Endometrium (tissue), 2 donors: ENCODE results near the gene MAST4.

Experiments
- FAIRE-seq: peaks from 2 replicates; lab custom pipeline; 2012; peaks lifted over from hg19 to GRCh38; lab: Jason Lieb, UNC
- donor health status: control.
- donor health status: control.

MAST4 gene

DNA sequence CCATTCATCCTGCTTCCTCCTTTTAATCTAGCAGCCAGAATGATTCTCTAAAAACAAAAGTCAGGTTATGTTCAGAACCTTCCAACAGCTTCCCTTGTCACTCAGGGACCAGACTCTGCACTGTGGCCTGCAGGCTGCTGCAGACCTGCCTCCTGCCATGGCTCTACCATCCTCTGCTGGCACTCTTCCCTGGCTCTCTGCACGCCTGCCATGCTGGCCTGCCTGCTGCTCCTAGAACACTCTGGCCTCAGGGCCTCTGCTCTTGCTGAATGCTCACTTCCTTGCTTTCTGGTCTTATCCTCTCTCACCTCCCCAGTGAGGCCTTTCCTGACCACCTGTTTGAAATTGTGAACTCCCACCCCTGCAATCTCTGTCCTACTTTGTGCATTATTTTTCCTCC lies 451.0 kb downstream of the MAST4 start:
- FAIRE-seq: no peak

DNA sequence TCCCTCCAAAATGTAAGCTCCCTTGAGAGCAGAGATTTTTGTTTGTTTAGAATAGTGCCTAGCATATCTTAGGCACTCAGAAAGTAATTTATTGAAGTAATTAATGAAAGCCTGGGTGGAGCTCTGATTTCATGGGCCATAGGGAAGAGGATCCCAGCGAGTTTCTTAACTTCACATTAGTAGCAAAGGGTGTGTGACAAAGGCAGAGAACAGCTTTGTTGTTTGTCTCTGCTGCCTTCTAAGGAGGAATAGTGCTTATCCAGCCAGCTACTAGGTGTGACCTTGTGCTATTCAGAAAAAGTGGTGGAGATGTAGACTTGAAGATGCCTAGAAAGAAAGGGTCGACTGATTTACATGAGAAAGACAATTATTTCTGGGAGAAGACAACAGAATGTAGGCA lies 451.4 kb downstream of the MAST4 start:
- no peak for FAIRE-seq

DNA sequence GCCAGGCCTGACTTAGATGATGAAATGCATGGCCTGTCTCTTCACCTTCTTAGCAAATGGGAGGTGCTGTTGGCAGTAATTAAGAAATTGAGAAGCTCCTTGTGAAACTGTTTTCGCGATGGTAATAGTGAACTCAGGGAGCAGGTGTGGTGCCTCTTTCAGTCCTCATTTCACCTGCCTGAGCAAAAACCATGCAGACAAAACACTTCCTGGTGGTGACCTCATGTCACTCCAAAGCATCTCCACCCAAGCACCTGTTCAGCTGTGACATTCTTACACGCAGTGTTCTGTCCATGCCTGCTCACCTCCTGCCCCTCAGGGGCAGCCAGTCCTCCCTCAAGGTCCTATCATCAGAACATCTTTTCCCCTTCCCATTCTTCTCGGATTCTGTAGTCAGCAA lies 453.9 kb downstream of the MAST4 start:
- FAIRE-seq: no peak

DNA sequence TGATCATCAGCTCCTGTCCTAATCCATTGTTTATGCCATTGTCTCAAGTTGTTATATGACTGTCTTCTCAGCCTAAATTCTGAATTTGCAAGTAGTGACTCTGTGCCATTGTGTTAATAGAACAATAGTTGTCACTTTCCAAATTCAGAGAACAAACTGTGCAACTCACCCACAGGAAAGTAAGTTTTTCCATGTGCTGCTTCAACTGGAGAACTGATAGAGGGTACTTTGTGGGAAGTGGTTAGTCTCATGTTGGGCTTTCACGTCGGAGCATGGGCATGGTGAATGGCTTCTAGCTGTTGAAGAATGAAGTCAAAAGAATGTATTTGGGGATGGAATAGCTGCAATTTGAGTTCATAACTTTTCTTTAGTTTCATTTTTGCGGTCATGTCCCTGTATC lies 454.4 kb downstream of the MAST4 start:
- FAIRE-seq: no peak

DNA sequence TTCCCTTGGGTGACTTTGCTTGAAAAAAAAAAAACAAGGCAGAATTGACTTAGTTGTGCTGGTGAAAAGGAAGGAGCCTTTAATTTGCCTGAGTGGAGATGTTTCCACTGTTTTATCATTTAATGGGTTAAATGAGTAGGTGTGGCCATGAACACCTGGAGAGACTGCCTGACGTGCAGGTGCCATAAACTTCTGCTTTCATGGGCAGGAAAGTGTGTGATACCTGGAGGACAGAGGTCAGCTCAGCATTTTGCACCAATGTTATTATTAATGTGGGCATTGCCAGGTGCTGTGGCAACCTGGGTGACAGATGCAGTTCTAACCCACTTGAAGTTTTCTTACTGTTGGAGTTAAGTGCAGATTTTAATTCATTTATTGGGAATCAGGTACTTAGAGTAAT lies 455.0 kb downstream of the MAST4 start:
- no peak for FAIRE-seq

DNA sequence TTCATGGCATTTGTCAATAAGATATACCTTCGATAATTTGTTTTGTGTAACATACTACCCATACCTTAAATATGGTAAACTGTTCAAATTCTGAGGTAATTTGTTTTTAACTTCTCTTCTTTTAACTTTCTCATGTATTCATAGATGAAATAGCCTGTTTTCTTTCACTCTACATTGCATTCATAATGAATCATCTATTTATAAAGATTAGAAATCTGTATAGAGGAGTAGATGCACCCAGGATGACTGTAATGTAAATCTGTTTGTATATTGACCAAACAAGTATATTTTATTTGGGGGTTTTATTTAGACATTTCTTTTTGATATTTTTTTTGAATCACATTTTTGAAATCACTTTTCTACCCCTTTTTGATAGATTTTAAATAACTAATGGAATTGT lies 455.8 kb downstream of the MAST4 start:
- no peak for FAIRE-seq

DNA sequence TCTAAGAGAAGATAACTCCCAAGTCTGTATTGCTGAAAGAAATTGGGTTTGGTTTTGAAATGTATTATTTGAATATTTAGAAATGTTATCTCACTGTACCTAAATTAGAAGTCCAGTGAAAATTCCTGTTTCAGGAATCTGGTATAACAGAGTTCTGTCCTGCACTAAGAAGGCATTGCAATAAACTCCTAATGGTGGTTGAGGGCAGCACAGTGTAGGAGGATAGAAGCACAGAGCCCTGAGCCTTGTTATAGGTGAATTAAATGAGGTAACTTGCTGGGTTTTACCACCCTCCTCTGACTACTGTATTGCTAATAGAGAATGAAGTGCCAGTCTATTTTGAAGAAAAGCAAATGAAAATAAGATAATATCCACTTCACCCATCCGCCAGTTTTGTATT lies 457.0 kb downstream of the MAST4 start:
- FAIRE-seq: no peak

DNA sequence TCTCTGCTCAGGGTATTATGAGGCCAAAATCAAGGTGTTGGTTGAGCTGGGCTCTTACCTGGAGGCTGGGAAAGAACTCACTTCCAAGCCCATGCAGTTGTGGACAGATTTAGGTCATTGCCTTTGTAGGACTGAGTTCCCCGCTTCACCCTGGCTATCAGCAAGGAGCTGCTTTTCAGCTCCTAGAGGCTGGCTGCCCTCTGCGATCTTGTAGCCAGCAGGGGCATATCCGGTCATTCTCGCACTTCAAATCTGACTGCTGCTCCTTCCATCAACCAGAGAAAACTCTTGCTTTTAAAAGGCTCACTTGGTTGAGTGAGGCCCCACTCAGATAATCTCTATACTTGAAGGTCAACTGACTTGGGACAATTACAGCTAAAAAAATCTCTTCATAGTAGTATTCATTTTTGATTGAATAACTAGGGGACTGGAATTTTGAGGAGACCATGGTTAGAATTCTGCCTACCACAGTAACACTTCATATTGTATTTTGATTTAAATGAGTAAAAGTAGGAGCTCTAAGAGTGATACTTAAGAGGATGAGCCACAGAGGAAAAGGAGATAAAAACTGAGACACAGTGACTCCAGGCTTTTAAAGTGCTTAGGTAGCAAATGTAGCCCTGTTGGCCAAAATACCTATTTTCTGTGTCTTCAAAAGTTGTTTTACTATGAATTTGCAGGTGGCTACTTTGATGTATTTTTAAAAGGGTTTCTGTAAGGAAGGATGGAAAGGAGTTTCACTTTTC lies 463.0 kb downstream of the MAST4 start:
- no peak for FAIRE-seq

DNA sequence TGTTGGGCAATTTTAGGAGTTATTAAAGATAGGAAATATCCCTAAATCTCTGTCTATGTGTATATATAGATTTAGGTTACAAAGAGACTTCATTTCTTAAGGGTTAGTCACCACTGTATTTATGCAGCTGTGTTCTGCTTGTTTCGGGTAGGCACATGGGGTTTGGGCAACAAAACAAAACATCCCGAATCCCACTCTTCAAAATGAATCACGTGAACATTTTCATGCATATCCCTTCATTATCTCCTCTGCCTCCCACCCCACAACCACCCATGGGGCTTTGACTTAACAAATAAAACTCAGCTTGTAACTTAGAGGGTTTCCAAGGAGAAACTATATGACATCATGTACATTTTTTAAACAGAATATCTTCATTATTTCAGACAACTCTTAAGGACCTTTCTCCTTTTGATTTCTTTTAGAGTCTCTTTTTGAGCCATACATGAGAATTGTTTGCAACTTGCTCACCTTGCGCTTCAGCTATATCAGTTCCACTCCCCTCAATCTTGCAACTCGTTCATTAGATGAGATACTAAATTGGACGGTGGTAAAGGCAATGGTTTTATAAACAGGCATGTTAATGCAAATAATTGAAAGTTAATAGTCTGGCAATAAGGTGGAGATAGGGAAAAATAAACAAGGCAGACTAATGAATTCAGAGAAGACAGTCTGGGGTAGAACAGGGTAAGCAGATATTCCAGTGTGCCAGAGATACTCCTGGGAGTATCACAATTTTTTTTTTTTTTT lies 463.7 kb downstream of the MAST4 start:
- FAIRE-seq: no peak

DNA sequence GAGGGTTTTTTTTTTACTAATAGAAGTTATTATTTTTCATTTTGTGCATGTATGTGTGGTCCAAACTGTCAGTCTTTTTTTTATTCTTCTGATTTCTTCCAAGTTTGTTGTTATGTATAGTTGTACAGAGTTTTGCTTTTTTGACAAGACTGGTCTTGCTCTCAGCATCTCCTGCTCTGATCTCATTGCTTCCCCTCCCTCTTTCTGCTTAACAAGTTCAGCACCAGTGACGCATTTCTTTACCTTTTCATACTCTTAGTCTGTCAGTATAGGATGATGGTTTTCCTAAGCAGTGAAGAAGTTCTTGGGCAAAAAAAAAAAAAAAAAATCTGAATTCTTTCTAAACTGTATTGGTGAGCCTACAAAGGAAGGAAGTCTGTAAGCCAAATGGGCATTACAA lies 465.3 kb downstream of the MAST4 start:
- no peak for FAIRE-seq

DNA sequence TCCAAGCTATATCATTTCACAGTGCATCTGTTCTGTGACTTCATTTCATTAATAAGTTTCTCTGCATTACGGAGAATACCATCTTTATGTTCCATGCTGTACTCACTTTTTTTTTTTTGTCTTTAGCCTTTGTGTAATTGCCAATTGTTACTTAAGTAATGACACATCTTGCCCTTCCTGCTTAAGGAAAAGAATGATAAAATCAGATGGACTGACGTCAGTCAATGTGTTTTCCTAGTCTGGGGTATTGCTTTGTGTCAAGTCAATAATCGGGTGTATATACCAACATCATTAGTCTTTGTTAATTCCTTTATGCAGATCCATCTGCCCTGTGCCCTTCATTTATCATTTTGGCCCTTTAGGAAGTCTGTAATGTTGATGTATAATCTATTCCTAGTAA lies 466.9 kb downstream of the MAST4 start:
- no peak for FAIRE-seq

DNA sequence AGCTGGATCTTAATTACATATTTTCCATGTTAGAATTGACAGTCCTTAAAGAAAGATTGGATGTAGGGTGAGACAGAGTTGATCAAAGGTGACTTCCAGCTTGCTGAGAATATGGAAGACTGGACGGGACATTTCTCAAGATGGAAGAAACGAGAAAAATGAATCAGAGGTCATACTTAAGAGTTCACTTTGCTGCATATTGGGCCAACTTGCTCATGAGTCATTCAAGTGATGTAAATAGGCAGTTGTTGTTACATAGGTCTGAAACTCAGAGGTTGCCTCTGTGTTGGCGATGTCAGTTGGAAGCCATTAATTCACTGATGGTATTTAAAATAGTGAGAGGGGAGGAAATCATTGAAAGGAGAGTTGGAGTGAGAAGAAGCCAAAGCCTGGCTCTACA lies 467.6 kb downstream of the MAST4 start:
- no peak for FAIRE-seq

DNA sequence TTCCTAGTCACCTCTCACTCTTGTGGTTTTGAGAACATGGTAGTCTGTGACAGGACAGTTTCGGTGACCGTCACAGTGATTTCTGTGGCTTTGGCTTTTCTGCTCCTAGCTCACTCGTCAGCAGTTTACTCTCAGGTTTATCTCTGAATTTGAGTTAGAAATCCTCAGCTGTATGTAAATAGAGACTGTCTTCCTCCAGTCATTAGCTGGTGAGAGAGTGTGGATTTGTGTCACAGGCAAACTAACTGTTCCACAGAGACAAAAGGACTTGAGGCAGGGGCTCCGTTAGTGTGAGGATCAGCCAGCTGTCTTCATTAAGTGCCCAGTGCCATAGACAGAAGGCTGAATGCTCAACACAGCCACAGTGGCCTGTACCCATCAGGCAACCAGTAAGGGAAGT lies 469.0 kb downstream of the MAST4 start:
- no peak for FAIRE-seq

DNA sequence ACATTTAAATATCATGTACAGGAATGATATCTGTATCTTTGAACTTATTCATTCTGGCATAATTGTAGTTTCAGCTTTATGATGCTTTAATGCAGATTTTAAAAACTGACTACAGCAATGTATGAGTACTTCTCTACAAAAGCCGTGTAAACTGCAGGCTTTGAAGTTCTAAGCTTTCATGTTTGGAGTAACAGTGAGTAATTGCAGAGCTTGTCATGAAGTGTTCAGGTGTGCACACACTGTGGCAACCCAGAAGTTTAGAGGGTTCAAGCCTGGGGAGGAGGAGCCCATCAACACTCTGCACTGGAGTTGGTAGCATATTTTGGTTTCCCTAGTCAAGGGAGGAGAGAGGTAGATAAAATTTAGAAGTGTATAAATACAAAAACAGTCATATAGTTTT lies 469.5 kb downstream of the MAST4 start:
- no peak for FAIRE-seq

DNA sequence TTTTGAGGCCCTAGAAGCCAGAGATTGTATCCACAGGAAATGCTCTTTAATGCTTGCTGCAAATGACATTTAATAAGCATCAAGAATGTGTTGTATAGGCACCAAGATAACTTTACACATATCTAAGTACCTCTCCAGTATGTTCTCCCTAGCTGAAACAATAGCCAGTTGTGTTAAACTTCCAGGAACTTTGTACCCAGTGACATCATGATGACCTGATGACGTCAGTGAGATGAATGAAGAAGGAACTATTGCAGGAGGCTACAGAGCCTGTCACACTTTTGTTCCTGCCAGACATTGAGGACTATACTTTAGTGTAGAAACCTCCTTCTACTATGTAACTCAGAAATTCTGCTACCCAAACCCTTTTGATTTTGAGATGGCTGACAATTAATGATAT lies 470.6 kb downstream of the MAST4 start:
- no peak for FAIRE-seq

DNA sequence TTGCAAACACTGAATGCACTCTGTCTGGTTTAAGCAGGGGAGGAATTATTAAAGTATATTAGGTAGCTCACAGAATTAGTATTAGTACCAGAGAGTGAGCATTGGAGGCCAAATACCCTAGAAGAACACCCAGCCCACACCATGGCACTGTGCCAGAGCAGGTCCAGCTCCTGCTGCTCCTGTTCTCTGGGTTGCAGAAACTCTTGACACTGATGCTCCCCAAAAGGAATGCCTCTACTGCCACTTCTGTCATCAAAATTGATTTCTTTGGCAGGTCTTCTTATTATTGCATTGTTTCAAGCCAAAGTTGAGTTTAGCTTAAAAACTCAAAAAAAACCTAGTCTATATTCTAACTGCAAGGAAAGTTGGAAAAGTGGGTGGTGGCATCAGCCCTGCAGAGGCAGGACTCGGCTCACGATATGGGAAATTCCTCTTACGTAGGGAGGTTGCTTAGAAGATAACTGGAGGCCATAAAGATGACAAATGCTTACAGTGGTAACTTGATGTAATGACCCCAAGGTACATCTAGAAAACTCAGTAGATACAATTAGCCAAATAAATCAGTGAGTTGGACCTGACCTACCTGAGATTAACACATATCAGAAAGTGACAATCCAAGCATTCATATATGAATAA lies 477.0 kb downstream of the MAST4 start:
- FAIRE-seq: no peak

DNA sequence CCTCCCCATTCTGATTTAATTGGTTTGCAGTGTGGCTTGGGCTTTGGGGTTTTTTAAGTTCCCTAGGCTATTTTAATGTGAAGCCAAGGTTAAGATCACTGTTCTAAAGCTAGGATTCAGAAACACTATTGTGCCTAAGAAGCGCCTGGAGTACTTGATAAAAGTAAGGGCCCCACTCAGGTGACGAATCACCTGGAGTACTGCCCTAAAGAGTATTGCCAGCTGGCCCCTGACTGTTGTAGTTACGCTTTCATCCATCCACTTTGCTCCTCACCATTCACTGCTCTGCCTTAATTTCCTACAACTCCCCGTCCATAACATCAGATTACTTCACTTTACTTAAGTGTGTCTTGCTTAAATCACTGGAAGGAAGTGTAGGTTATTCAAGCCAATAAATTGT lies 481.1 kb downstream of the MAST4 start:
- FAIRE-seq: no peak

DNA sequence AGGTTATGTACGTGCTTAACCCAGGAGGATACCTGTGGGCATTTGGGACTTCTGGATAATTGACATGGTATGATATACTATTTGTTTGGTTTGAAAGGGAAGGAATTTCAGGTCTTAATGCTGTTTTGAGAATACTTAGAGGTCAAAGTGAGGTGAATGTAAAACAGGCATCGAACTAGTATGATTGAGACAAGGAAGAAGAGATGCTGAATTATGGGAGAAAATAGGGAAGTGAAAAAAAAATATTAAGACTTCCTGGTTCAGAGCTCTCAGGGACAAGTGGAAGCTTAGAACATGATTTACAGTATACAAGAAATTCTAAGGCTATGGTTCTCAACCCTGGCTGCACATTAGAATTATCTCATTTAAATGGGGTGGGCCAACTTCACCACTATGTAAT lies 485.1 kb downstream of the MAST4 start:
- FAIRE-seq: no peak

DNA sequence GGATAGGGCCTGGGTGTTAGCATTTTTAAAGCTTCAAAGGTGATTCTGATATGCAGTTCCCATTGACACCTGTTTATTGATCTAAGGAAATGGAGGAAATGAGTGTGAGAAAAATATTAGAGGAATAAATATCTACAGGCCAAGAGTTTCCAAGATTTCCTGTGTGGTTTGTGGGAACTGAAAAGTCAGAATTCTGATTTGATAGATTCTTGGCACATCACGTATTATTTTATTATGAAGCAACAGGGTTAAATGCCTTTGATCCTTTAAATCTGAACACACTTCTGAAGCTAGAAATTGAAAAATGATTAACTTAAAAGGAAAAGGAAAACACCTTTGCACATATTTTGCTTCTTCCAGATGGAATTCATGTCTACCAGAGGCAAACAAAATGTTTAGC lies 486.7 kb downstream of the MAST4 start:
- FAIRE-seq: no peak

DNA sequence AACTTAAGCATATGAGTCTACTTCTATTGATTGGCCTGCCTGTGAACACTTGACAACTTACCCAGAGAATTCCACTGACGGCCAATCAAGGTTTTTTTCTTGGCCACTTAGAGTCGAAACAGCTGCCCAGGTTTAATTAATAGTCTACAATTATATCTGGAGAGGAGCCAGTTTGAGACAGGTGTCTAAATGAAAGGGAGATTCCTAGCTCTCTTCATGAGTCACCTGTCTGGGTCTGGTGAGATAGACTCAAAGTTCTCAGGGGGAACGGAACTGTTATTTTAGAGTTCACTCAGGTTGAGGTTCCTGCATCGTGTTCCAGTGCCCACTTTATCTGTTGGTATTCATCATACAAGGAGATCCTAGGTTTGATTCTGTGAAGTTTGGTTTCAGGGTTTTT lies 489.4 kb downstream of the MAST4 start:
- FAIRE-seq: no peak

DNA sequence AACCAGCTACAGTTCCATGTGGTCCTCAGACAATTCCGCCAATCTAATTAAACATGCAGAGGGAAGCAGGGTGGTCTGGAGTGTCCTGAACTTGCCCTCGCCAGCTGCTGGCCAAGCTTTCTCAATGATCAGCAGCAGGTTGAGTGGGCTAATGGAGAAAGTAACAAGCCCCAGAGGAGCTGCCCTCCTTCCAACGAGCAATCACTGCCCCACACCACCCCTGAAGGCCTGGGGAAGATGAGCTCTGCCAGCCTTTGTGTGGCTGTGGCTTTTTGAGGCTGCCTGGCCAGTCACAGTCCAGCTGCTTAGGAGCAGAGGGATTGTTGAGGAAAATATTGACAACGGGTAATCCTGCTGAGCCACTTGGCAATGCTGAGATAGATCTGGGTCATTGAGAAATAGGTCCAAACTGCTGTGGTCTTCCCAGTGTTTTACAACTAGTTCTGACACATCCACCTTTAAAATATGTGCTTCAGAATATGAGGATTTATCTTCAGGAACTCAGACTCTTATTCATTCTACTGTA lies 493.1 kb downstream of the MAST4 start:
- FAIRE-seq: no peak

DNA sequence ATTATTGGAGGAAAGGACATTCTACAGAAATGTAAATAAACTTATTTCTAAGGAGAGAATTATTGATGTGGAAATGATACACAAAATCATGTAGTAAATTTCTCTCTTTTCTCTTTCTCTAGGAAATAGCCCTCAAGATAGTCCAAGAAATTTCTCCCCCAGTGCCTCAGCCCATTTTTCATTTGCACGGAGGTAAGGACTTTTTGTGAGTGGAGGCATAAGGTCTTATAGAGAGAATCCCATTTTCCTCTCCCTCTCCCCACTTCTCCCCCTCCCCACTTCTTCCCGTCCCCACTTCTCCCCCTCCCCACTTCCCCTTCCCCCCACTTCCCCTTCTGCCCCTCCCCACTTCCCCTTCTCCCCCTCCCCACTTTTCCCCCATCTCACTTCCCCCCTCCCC lies 493.8 kb downstream of the MAST4 start:
- FAIRE-seq: no peak

DNA sequence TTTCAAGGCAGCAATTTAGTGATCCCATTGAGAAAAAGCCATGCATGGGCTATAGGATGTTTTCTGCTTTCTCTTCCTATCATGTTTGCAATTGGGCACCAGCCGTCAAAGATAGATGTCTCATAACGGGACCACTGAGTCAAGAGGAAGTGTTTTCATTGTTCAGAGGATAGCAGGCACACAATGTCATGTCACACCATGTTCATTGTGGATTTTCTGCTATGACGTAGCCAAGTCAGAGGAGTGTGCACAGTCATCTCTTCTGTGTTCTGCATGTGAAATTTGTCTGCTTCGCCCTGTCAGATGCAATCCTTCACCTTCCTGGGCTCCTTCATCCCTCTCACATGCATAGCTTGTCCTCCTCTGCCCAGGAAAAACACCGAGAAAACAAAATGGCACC lies 494.4 kb downstream of the MAST4 start:
- no peak for FAIRE-seq
